ENCODE data around the gene NR3C2.
"Not testable (repeated sequence)": the region's sequence is repeated elsewhere in the genome, so short reads cannot be mapped to it uniquely, and the experiment has no call there.

The NR3C2 gene

DNA sequence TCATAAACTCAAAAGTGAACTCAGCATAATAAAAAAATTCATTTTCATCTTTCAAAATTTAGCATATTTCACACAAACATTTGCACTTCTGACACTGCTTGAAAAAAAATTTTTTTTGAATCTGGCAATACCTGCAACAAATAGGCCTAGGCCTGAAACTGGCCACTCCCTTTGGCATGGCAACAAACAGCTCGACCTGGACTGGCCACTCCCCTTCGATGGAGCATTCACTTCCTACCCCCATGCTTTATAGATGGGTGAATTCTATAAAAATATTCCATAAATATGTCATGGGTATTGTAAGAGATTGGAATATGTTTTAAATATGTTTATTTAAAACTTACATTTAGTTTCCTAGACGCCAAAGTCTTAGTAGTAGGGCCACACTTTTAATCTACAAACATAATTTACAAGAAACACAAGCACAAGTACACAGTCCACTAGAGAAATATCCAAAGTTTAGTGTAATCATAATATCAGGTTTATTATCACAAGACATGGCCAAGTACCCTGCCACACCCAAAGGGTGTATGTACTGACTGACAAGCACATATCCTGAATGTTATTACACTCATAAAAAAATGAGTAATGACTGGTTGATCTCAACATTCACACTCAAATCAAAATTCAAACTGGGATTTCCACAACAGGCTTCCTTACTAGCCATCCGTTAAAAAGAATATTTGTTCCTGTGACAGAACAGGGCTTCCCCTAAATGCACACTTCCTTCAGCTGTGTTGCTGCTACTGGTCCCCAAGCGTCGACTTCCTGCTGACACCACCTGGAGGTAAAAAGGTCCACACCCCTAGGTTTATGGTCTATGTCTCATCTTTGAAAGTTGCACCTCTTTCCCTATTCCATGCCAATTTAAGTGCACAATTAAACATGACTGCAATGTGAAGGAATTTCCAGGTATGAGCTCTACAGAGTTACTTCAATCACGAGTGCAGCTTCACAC, 271.5 kb downstream of the NR3C2 start:
- DNase-seq (ENCODE audit: low read depth in 2 of 2) = no peak

- no peak for DNase-seq (ENCODE audit: low read depth in 2 of 2)
Measured at GRCh38 chr4:148166132-148166591, 276.1 kb downstream of the NR3C2 start.

GRCh38 chr4:148164557-148164956, 277.7 kb downstream of the NR3C2 start:
- DNase-seq (ENCODE audit: low read depth in 2 of 2) = no peak

DNA sequence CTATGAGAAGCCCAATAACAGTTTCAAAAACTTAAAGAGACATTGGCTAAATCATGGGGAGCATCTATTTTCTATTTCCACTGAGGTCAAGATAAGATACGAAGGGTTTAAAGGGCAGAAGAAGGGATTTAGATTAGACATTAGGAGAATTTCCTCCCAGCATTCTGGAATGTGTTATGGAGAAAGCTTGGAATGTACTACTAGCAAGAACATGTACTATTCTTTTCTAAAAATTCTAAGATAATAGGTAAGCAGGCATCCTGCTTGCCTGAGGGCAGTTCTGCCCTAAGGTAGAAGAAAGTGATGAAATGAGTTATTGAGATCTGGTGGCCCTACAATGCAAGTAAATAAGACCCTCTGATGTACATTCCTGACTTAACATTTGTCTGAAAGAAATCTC, 279.2 kb downstream of the NR3C2 start:
- no peak for DNase-seq (ENCODE audit: low read depth in 2 of 2)

DNA sequence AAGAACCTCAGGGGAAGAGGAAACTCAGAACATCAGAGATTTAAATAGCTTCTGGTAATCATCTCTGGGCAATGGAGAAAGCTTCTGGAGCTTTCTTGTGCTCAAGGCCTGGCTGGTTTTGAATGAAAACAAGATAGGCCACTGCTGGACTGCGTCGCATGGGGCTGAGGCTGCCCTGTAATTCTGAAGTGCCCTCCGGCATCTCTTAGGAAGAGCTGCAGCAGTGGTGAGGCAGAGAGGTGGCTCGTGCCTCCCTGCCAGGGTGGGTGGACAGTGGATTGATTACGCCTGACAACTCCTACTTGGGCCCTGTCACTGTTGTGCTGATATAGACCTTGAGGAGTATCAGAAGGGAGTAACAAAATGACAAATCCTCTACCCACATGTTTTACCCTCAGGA, 279.7 kb downstream of the NR3C2 start:
- DNase-seq (ENCODE audit: low read depth in 2 of 2) = no peak

GRCh38 chr4:148161601-148162000, 280.6 kb downstream of the NR3C2 start:
- no peak for DNase-seq (ENCODE audit: low read depth in 2 of 2)

GRCh38 chr4:148159793-148160192, 282.4 kb downstream of the NR3C2 start:
- no peak for DNase-seq (ENCODE audit: low read depth in 2 of 2)

- no peak for DNase-seq (ENCODE audit: low read depth in 2 of 2)
Measured at GRCh38 chr4:148154769-148155168, 287.4 kb downstream of the NR3C2 start.

GRCh38 chr4:148152868-148153625, 289.2 kb downstream of the NR3C2 start:
- no peak for DNase-seq (ENCODE audit: low read depth in 2 of 2)

GRCh38 chr4:148151806-148152205, 290.4 kb downstream of the NR3C2 start:
- DNase-seq (ENCODE audit: low read depth in 2 of 2) = no peak

GRCh38 chr4:148145475-148145874, 296.7 kb downstream of the NR3C2 start:
- no peak for DNase-seq (ENCODE audit: low read depth in 2 of 2)

DNA sequence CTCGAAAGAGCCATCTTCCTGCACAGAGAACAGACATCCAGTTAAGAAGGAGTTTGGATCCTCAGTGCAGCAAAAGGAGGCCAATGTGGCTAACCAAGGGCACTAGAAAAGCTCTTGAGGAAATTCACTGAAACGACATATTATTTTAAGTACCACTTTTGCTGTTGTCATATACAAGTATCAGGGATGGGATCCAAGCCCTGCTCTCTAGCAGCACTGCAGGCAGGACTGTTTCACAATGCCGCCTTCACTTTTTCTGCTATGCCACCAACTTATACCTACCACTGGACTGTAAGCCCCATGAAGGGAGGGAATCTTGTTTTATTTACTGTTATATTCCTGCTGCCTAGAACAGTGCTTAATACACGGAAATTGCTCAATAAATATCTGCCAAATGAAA, 299.0 kb downstream of the NR3C2 start:
- DNase-seq (ENCODE audit: low read depth in 2 of 2) = no peak

DNA sequence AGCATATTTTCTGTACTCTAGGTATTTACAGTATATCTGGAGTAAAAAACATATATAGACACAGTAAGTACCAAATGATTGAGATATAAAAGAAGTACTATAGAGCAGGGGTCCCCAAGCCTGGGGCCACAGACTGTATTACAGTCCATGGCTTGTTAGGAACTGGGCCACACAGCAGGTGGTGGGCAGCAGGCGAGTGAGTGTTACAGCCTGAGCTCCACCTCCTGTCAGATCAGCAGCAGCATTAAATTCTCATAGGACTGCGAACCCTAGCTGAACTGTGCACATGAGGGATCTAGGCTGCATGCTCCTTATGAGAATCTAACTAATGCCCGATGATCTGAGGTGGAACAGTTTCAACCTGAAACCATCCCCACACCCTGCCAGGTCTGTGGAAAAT, 300.7 kb downstream of the NR3C2 start:
- no peak for DNase-seq (ENCODE audit: low read depth in 2 of 2)

GRCh38 chr4:148126825-148127224, 315.4 kb downstream of the NR3C2 start:
- DNase-seq (ENCODE audit: low read depth in 2 of 2) = no peak

GRCh38 chr4:148124512-148124911, 317.7 kb downstream of the NR3C2 start:
- DNase-seq (ENCODE audit: low read depth in 2 of 2) = no peak

GRCh38 chr4:148123161-148123560, 319.1 kb downstream of the NR3C2 start:
- not testable (repeated sequence) for DNase-seq (ENCODE audit: low read depth in 2 of 2)

DNA sequence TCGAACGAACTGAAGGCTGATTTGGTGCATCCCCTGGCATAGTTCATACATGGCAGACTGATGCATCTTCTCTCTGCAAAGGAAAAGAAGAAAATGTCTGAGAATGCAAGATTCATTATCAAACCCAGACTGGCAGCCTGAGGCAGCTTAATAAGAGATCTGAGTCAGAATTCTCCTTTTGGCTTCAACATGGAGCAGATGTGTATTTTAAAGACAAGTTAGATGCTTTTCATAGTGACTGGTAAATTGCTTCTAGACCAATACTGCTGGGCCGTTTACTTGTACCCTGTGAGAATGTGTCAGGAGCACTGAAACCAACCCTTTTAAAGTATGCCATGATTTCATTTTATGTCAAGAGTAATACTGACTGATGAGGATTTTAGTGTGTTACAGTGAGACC, 322.0 kb downstream of the NR3C2 start:
- DNase-seq (ENCODE audit: low read depth in 2 of 2) = no peak

DNA sequence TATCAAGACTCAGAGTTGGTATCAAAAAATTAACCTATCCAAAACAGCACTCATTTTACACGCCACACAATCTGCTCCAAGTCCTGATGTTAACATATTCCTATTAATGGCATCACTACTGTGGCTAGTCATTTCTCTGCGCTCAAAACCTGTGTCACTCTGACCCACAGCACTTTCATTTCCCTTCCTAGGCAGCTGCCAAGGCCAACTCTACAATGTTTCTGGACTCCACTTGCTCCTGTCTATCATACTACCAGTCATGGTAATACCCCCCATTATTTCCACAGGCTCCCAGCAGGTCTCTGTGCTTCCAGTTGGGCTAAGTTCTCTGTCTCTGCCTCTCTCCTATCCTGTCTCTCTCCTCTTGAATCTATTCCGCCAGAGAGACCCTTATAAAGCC, 323.6 kb downstream of the NR3C2 start:
- DNase-seq (ENCODE audit: low read depth in 2 of 2) = no peak

DNA sequence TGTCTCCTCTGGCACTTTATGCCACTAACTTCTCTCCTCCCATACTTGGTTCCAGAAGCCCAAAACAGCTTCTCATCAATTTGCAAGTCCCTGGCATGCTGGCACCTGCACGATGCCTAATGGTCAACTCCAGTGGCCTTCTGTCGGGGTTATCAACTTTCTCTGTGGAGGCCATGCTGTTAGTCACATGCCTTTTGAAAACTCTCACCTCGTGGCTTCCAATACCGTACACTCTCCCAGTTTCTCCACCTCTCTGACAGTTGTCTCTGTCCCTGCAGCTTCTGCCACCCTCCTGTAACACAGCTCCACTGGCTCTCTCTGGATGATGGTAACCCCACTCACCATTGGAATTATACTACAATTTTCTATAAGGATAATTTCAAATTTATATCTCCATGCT, 324.0 kb downstream of the NR3C2 start:
- no peak for DNase-seq (ENCODE audit: low read depth in 2 of 2)

DNA sequence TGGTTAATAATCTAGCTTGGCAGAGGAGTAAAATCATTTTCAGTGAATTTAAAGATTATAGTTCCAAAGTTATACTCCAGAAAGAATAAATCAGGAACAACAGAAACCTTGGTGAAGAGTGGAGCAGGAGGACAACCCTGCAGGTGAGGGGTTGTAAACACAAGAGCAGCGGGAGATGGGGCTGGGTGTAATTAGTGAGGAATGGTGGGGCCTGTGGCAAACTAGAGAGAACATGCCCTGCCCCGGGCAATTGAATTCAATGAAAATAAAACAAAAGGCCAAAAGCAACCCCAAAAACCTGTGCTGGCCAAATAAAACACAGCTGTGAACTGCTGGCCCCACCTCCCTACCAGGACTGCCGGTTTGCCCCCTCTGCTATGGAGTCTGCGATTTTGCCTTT, 325.2 kb downstream of the NR3C2 start:
- no peak for DNase-seq (ENCODE audit: low read depth in 2 of 2)

GRCh38 chr4:148116264-148116663, 325.9 kb downstream of the NR3C2 start:
- DNase-seq (ENCODE audit: low read depth in 2 of 2) = no peak

- no peak for DNase-seq (ENCODE audit: low read depth in 2 of 2)
Measured at GRCh38 chr4:148114436-148114835, 327.8 kb downstream of the NR3C2 start.

All from stimulated activated CD4-positive, alpha-beta T cell treated with anti-CD3 and anti-CD28 coated beads, Interleukin-1b, Interleukin-23, amount 100 ng/mL, for 4 hours (primary cell).